ENCODE measurements around the gene SP2. TPM values are rescaled to one million over a fixed set of nuclear protein-coding genes. Genes with fewer than 3 reads are reported as not detected.

The SP2 gene
- total and polyA plus RNA-seq, 2 of the 8 experiments (the other 6 are each of a cell fraction or from before 2014, with no cell fraction given): 5.6 to 13.8 TPM

DNA sequence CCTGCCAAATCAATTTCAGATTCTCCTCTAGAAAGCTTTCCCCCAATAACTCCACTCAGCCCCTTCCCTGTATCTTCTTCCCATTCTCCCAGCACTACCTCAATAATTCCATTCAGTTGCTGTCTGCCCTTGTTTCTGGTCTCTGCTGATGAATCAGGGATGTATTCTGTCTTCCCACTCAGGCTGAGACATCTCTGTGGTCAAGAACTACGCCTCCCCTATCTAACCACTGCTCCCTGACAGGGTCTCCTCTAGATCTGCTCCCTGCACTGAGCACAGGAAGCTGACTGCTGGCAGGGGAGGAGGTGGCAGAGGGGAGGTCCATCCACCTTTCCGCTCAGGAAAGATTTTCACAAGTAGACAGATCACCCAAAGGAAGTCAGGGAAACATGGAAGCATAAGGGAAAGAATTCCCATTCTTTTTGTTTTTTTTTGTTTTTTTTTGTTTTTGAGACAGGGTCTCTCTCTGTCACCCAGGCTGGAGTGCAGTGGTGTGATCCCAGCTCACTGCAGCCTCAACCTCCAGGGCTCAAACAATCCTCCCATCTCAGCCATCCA is 16.9 kb upstream of the SP2 start:
- Histone ChIP-seq H3K4ac (replicated peaks; ENCODE audit: insufficient read length, low read depth, low read length) (no peak overlapping the region), H3K27me3 (replicated peaks in 1 of 4; ENCODE audit: control insufficient read depth in 3 of 4, extremely low read depth in 1 of 4, insufficient read depth in 3 of 4, low read length in 3 of 4) (peaks cover 0 to 4% (median 2%) of the 10 kb centered on the region in 4 experiments; a peak in 2 of 7 replicates)

More for the DNA sequence above, 16.9 kb upstream of the SP2 start:
- TF ChIP-seq KDM5A (IDR thresholded peaks at IDR 0.05; ENCODE audit: low read length) (no peak), CREB1 (IDR thresholded peaks at IDR 0.05) (no peak), KDM4A (IDR thresholded peaks at IDR 0.05; ENCODE audit: low read depth, low read length, severe bottlenecking) (no peak), PHF8 (conservative IDR thresholded peaks at IDR 0.05; ENCODE audit: low read depth, low read length) (no peak), SAP30 (IDR thresholded peaks at IDR 0.05; ENCODE audit: insufficient read depth, insufficient replicate concordance, low read length) (no peak), TCF12 (IDR thresholded peaks at IDR 0.05; ENCODE audit: low read depth, low read length) (no peak), SIX5 (IDR thresholded peaks at IDR 0.05; ENCODE audit: low read depth, low read length) (no peak), ASH2L (IDR thresholded peaks at IDR 0.05; ENCODE audit: low read length) (no peak), JUND (IDR thresholded peaks at IDR 0.05; ENCODE audit: low read length) (no peak), BCL11A (IDR thresholded peaks at IDR 0.05; ENCODE audit: low read depth in 2 of 2, low read length in 2 of 2) (no peak)
- TF ChIP-seq, protein P1, sequence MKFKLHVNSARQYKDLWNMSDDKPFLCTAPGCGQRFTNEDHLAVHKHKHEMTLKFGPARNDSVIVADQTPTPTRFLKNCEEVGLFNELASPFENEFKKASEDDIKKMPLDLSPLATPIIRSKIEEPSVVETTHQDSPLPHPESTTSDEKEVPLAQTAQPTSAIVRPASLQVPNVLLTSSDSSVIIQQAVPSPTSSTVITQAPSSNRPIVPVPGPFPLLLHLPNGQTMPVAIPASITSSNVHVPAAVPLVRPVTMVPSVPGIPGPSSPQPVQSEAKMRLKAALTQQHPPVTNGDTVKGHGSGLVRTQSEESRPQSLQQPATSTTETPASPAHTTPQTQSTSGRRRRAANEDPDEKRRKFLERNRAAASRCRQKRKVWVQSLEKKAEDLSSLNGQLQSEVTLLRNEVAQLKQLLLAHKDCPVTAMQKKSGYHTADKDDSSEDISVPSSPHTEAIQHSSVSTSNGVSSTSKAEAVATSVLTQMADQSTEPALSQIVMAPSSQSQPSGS (IDR thresholded peaks at IDR 0.05; ENCODE audit: low read length): no peak
- TF ChIP-seq, protein P2, sequence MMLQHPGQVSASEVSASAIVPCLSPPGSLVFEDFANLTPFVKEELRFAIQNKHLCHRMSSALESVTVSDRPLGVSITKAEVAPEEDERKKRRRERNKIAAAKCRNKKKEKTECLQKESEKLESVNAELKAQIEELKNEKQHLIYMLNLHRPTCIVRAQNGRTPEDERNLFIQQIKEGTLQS (IDR thresholded peaks at IDR 0.05; ENCODE audit: insufficient read depth, low read depth, low read length): no peak
- Histone ChIP-seq H3K27ac (ENCODE audit: low read depth, low read length) (no peak overlapping the region), H3K4me3 (ENCODE audit: extremely low read depth in 1 of 4, insufficient read depth in 2 of 4, low read depth in 3 of 4, low read length in 4 of 4) (no peak overlapping the region), H3K14ac (ENCODE audit: insufficient read length) (no peak overlapping the region), H2BK12ac (ENCODE audit: low read depth, low read length) (no peak overlapping the region), H3K36me3 (ENCODE audit: control insufficient read depth in 2 of 4, insufficient read depth in 4 of 4, low read length in 3 of 4) (no peaks in the 10 kb centered on the region), H2AK5ac (ENCODE audit: low read depth, low read length) (no peak overlapping the region), H3K9ac (replicated peaks in 1 of 4; ENCODE audit: extremely low read depth in 1 of 4, low read depth in 3 of 4, low read length in 3 of 4) (no peak overlapping the region), H2BK20ac (ENCODE audit: low read length) (no peak overlapping the region), H3K18ac (ENCODE audit: extremely low read depth, low read length) (no peak overlapping the region), H3K23ac (ENCODE audit: insufficient read length) (no peak overlapping the region), H2BK120ac (replicated peaks; ENCODE audit: low read depth, low read length) (no peak overlapping the region), H3K23me2 (ENCODE audit: low read depth, low read length) (no peaks in the 10 kb centered on the region), H4K8ac (ENCODE audit: extremely low read depth, insufficient read depth, low read length) (no peak overlapping the region), H2AFZ (ENCODE audit: low read length) (no peak overlapping the region), H4K5ac (ENCODE audit: insufficient read length, low read depth, low read length) (no peak overlapping the region), H2BK5ac (ENCODE audit: low read depth, low read length) (no peak overlapping the region), H3K4me1 (replicated peaks in 1 of 4; ENCODE audit: control insufficient read depth in 3 of 4, insufficient read depth in 4 of 4, low read length in 3 of 4) (peaks cover 5 to 22% (median 15%) of the 10 kb centered on the region in 4 experiments), H3K79me1 (ENCODE audit: low read depth, low read length) (no peaks in the 10 kb centered on the region), H2BK15ac (ENCODE audit: low read length) (no peak overlapping the region), H3K9me3 (ENCODE audit: insufficient read depth in 2 of 2, low read depth in 1 of 2, low read length in 1 of 2) (no peaks in the 10 kb centered on the region), H3K4me2 (ENCODE audit: insufficient read depth in 1 of 2, low read depth in 2 of 2, low read length in 2 of 2) (no peak overlapping the region), H4K91ac (replicated peaks; ENCODE audit: insufficient read length, low read length) (no peak overlapping the region), H4K20me1 (replicated peaks in 1 of 2; ENCODE audit: control insufficient read depth in 1 of 2, insufficient read depth in 2 of 2, low read length in 2 of 2) (no peaks in the 10 kb centered on the region), H3K56ac (replicated peaks; ENCODE audit: insufficient read length, low read depth, low read length) (no peak overlapping the region), H3K79me2 (ENCODE audit: control insufficient read depth in 1 of 2, insufficient read depth in 2 of 2, low read length in 2 of 2) (no peaks in the 10 kb centered on the region)
- POLR2A ChIA-PET (ENCODE audit: partially characterized antibody): interaction anchor here (0.6 to 1.4 kb wide), 3 partner anchors 12 to 28 kb away, joined by 3 to 7 read pairs (median 5); partner anchors contain the start of gene SP6
- CTCF ChIA-PET (ENCODE audit: partially characterized antibody): interaction anchor here (0.6 to 18.8 kb wide), 5 partner anchors 11 to 201 kb away, joined by 3 to 1206 read pairs (median 4); partner anchors contain the start of genes SCRN2 and SP6
- WGBS, 2 experiments (ENCODE audit: extremely low coverage in 1 of 2, insufficient coverage in 1 of 2, insufficient read length in 1 of 2, insufficient replicate concordance in 2 of 2, low coverage in 1 of 2, low lambda C conversion rate in 2 of 2, missing lambda C conversion rate in 1 of 2): 79% methylated on average over 2 of the region's 2 CpGs; no CpG with 5 or more reads in 1 of the 2 experiments
- FAIRE-seq (no peak), DNase-seq (ENCODE audit: low read depth in 1 of 2, low spot score in 2 of 2) (no peak)
